ENCODE results near the gene CXorf38.
"Not testable (repeated sequence)": the region's sequence is repeated elsewhere in the genome, so short reads cannot be mapped to it uniquely, and the experiment has no call there.

The CXorf38 gene

DNA sequence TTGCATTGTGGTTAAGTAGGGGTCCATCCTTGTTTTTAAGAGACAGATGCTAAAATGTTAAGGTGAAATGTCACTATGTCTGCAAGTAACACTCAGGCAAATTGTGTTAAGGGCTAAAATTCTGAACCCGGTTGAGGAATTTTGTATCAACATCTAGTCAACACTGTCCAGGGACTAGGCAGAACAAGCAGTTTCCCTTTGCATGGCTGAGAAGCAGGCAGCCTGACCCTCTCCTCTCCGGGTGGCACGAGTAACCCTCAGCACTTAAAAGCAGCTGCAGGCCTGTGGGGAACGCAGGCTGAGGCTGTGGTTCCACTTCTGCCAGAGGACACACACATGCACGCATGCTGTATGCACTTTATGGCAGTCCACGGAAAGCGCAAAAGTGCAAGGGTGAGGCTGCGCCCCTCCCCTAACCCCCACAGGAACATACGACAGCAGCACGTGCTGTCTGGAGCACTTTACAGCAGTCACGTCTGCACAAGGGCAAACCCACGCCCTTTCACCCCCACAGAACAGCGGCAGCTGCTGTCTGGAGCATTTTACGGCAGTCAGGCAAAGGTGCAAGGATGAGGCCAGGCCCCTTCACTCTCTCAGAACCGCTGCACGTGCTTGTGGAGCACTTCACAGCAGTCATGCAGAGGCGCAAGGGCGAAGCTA, 24.8 kb downstream of the CXorf38 start:
- DNase-seq (ENCODE audit: low spot score) = no peak
- ChIA-PET CTCF (no interaction called here), POLR2A (ENCODE audit: low non-redundant PET) (no interaction called here)
- no peak overlapping the region for H3K27ac ChIP-seq
- TF ChIP-seq, protein P1, sequence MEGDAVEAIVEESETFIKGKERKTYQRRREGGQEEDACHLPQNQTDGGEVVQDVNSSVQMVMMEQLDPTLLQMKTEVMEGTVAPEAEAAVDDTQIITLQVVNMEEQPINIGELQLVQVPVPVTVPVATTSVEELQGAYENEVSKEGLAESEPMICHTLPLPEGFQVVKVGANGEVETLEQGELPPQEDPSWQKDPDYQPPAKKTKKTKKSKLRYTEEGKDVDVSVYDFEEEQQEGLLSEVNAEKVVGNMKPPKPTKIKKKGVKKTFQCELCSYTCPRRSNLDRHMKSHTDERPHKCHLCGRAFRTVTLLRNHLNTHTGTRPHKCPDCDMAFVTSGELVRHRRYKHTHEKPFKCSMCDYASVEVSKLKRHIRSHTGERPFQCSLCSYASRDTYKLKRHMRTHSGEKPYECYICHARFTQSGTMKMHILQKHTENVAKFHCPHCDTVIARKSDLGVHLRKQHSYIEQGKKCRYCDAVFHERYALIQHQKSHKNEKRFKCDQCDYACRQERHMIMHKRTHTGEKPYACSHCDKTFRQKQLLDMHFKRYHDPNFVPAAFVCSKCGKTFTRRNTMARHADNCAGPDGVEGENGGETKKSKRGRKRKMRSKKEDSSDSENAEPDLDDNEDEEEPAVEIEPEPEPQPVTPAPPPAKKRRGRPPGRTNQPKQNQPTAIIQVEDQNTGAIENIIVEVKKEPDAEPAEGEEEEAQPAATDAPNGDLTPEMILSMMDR (conservative IDR thresholded peaks at IDR 0.05; ENCODE audit: low read depth) = no peak

DNA sequence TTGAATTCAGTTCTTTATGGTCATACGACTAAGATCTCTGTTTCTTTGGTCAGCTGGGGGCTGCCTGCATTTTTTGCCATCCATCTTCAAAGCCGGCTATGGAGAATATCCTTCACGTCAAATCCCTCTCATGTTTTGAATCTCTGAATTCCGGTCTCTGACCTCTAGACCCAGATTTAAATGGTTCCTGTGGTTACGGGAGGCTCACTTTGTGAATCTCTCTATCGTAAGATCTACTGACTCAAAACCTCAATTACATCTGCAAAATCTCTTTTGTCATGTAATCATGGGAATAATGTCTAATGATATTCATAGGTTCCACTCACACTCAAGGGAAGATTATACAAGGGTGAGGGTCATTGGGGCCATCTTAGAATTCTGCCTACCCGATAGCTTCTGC, 29.8 kb downstream of the CXorf38 start:
- no peak for DNase-seq (ENCODE audit: low spot score)
- TF ChIP-seq, protein P1 (conservative IDR thresholded peaks at IDR 0.05; ENCODE audit: low read depth) = no peak
- H3K27ac ChIP-seq = no peak overlapping the region
- POLR2A ChIA-PET (ENCODE audit: low non-redundant PET) = no interaction called here
- CTCF ChIA-PET = no interaction called here

DNA sequence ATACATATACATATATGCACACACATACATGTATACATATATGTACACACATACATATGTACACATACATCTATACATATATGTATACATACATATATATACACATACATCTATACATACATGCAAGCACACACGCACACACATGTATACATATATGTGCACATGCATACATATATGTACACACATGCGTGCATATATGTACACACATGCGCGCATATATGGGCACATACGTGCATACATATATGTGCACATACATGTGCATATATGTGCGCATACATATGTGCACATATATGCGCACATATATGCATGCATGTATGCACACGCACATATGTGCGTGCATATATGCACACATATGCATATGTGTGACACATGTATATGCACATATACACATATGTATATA, 31.4 kb downstream of the CXorf38 start:
- ChIA-PET CTCF (no interaction called here), POLR2A (ENCODE audit: low non-redundant PET) (no interaction called here)
- H3K27ac ChIP-seq = no peak overlapping the region
- no peak for DNase-seq (ENCODE audit: low spot score)
- TF ChIP-seq, protein P1 (conservative IDR thresholded peaks at IDR 0.05; ENCODE audit: low read depth) = no peak

DNA sequence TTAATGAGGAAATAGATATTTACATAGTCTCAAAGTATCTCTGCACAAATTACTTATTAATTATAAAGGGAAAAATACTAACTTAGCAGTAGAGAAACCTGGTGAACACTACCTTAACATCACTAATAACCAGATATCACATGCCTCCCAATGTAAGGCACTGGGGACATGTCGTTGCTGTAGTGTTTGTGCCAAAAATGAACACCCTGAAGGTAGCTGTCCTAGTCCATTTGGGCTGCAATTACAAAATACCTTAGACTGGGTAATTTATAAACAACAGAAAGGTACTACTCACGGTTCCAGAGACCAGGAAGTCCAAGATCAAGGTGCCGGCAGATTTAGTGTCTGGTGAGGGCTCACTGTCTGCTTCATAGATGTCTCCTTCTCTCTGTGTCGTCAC, 34.9 kb downstream of the CXorf38 start:
- CTCF ChIA-PET = no interaction called here
- TF ChIP-seq, protein P1 (conservative IDR thresholded peaks at IDR 0.05; ENCODE audit: low read depth) = no peak
- POLR2A ChIA-PET (ENCODE audit: low non-redundant PET) = no interaction called here
- H3K27ac ChIP-seq = no peak overlapping the region
- DNase-seq (ENCODE audit: low spot score) = no peak

DNA sequence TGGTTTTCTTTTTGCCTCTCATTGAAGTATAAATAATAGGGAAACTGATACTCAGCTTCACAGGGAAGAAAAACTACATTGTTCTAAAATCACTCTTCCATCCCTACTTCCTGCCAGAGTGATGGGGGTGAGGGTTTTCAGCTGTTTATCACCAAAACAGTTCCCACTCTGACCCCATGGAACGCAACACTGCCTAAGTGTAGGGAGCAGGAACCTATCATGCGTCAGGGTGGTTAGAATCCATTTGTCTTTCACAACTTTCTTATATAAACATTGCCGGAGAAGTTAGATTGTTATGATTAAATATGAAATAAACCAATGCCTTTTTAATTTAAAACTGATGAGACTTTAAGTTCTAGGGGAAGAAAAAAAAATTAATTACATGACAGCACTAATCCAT, 40.0 kb downstream of the CXorf38 start:
- H3K27ac ChIP-seq = no peak overlapping the region
- ChIA-PET POLR2A (ENCODE audit: low non-redundant PET) (no interaction called here), CTCF (interaction anchor here (0.6 kb wide), 1 partner anchor 44 kb away, joined by 6 read pairs; no protein-coding TSS in a partner anchor)
- no peak for DNase-seq (ENCODE audit: low spot score)
- TF ChIP-seq, protein P1 (conservative IDR thresholded peaks at IDR 0.05; ENCODE audit: low read depth) = no peak

DNA sequence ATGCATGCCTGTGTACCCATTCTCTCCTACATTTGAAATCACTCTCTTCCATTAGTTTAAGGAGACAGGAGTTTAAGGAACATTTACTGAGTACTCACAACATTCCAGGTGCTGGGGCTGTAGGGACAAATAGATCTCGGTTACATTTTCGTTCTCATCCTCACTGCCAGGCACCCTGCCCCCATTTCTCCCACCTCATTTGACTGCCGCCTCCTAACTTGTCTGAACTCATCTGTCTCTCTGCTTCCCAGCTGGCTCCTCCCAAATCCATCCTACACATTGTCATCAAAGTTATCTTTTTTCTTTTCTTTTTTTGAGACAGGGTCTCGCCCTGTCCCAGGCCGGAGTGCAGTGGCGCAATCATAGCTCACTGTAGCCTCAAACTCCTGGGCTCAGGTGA, 43.9 kb downstream of the CXorf38 start:
- H3K27ac ChIP-seq = no peak overlapping the region
- TF ChIP-seq, protein P1 (conservative IDR thresholded peaks at IDR 0.05; ENCODE audit: low read depth) = no peak
- DNase-seq (ENCODE audit: low spot score) = no peak
- ChIA-PET CTCF (no interaction called here), POLR2A (ENCODE audit: low non-redundant PET) (no interaction called here)

DNA sequence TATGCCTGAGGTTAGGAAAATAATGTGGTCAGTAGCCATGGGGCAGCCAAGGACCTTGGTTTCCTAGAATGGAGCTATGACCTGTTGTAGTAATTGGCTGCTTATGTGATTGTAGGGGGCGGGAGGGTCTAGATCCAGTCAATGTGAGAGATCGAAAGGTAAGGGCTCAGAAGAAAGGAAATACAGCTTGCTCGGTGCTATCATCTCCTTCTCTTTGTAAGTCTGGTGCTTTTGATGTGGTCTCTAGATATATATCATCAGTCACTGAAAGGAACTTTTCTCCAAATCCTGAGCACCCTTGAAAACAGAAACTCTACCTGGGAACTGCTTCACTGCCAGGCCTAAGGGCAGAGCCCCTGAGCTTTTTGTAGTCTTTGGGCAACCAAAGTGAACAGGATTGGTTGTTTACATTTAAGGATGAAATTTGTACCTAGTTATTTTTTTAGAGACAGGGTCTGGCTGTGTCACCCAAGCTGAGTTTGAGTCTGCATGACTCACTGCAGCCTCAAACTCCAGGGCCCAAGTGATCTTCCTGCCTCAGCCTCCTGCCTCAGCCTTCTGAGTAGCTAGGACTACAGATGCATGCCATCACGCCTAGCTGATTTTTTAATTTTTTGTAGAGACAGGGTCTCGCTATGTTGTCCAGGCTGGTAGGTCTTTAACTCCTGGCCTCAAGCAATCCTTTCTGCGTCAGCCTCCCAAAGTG, 57.6 kb downstream of the CXorf38 start:
- CTCF ChIA-PET; DNase-seq (ENCODE audit: low spot score); POLR2A ChIA-PET (ENCODE audit: low non-redundant PET); H3K27ac ChIP-seq: not testable (repeated sequence)

DNA sequence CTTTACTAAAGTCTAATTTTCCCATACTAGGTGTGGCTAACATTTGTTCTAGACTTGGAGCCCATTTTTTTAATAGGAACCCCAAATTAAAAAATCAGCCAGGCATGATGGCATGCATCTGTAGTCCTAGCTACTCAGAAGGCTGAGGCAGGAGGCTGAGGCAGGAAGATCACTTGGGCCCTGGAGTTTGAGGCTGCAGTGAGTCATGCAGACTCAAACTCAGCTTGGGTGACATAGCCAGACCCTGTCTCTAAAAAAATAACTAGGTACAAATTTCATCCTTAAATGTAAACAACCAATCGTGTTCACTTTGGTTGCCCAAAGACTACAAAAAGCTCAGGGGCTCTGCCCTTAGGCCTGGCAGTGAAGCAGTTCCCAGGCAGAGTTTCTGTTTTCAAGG, 59.7 kb downstream of the CXorf38 start:
- DNase-seq (ENCODE audit: low spot score); CTCF ChIA-PET; POLR2A ChIA-PET (ENCODE audit: low non-redundant PET); H3K27ac ChIP-seq: not testable (repeated sequence)
